HepG2 (cell line): ENCODE data around the gene GGT7. TPM values are rescaled to one million over a fixed set of nuclear protein-coding genes. Genes with fewer than 3 reads are reported as not detected.

ENCODE experiments used
- ATAC-seq: fragments of 200-7000 bp; cut with Tn5 transposase; 3 replicates; pipeline ENCODE4 v1.9.1; 2020; ENCODE audit warnings: mild to moderate bottlenecking, moderate library complexity
- BruUV-seq: library from RNA; stranded (reverse); fragments of 400-500 nt; replicated peaks from 2 replicates; lab custom pipeline; 2021; lab: Mats Ljungman, UMichigan
- CTCF ChIA-PET: fragments of 300-600 bp; formaldehyde crosslinking; extraction: SDS; loops from one replicate; lab custom pipeline; 2021; ENCODE audit warnings: low total read pairs, inconsistent platforms, low intra/inter-chr PET ratio; lab: Yijun Ruan, JAX
- POLR2A ChIA-PET: fragments of 350-600 bp; sonication (Branson Sonifier 250); formaldehyde crosslinking; loops from one replicate; lab custom pipeline; 2020; ENCODE audit warnings: antibody characterized with exemption, inconsistent platforms; lab: Yijun Ruan, JAX
- DNase-seq: peaks from one replicate; pipeline ENCODE4 v3.0.0-alpha.2; 2015; ENCODE audit warnings: low spot score
- FAIRE-seq: peaks from 3 replicates; lab custom pipeline; 2011; peaks lifted over from hg19 to GRCh38; lab: Jason Lieb, UNC
- H2AFZ ChIP-seq: one replicate; pipeline ENCODE4 v1.6.1; 2011; ENCODE audit warnings: low read length, inconsistent platforms
- H3K27ac ChIP-seq: fragments of 300-600 bp; 3 replicates; pipeline ENCODE4 v1.8.0; 2011; ENCODE audit warnings: mixed run types, mild to moderate bottlenecking, mixed read lengths, low read length, inconsistent platforms; ENCODE audit not compliant: insufficient read depth; ENCODE audit errors: extremely low read length
- H3K27me3 ChIP-seq, 2 experiments: fragments of 200-600 bp in 1 of 2; 2 replicates in 1 of 2; 3 replicates in 1 of 2; pipeline versions ENCODE4 v1.6.0 to v1.8.0; 2011; ENCODE audit warnings: low read length in 2 of 2, mild to moderate bottlenecking in 2 of 2, moderate library complexity in 2 of 2, inconsistent platforms in 1 of 2; ENCODE audit not compliant: insufficient read depth in 2 of 2, control insufficient read depth in 1 of 2
- H3K36me3 ChIP-seq, 2 experiments: fragments of 200-600 bp in 1 of 2; replicated peaks in 1 of 2; 2 replicates in 1 of 2; 3 replicates in 1 of 2; pipeline versions ENCODE4 v1.5.1 to v1.8.0; 2011; ENCODE audit warnings: low read length in 2 of 2, inconsistent platforms in 1 of 2; ENCODE audit not compliant: insufficient read depth in 2 of 2, control insufficient read depth in 1 of 2
- H3K4me1 ChIP-seq: 2 replicates; pipeline ENCODE4 v1.5.1; 2012; ENCODE audit warnings: low read length, inconsistent platforms; ENCODE audit not compliant: insufficient read depth
- H3K4me2 ChIP-seq: 2 replicates; pipeline ENCODE4 v1.6.0; 2011; ENCODE audit warnings: low read depth, low read length, inconsistent platforms
- H3K4me3 ChIP-seq, 3 experiments: fragments of 200-600 bp in 1 of 3; sonication (generic), shearing (Covaris generic) in 1 of 3; replicated peaks in 1 of 3; 2 replicates each; pipeline ENCODE4 v1.5.1; 2011 to 2016; ENCODE audit warnings: low read length in 3 of 3, inconsistent platforms in 2 of 3, low read depth in 2 of 3, mild to moderate bottlenecking in 2 of 3, control low read depth in 1 of 3, mixed read lengths in 1 of 3; ENCODE audit not compliant: insufficient read depth in 1 of 3
- H3K79me2 ChIP-seq: one replicate; pipeline ENCODE4 v1.6.1; 2011; ENCODE audit warnings: low read length, inconsistent platforms; ENCODE audit not compliant: insufficient read depth
- H3K9ac ChIP-seq: 2 replicates; pipeline ENCODE4 v1.6.0; 2011; ENCODE audit warnings: mild to moderate bottlenecking, low read depth, low read length, inconsistent platforms; ENCODE audit not compliant: insufficient read depth
- H3K9me3 ChIP-seq: 2 replicates; pipeline ENCODE4 v1.5.1; 2012; ENCODE audit warnings: mild to moderate bottlenecking, low read length
- H4K20me1 ChIP-seq: 2 replicates; pipeline ENCODE4 v1.6.0; 2011; ENCODE audit warnings: inconsistent platforms, mild to moderate bottlenecking, low read length, moderate library complexity; ENCODE audit not compliant: insufficient read depth
- AGO2 ChIP-seq: fragments of 200-400 bp; formaldehyde crosslinking; optimal IDR thresholded peaks from 2 replicates; pipeline ENCODE3; 2017; ENCODE audit warnings: mild to moderate bottlenecking, low read depth, low read length, moderate library complexity
- ARHGAP35 ChIP-seq: sonication (generic); formaldehyde crosslinking; IDR thresholded peaks from 2 replicates; pipeline ENCODE4 v1.9.0; 2022; ENCODE audit warnings: mild to moderate bottlenecking, inconsistent platforms, moderate library complexity, missing genetic modification reagents, borderline replicate concordance
- DZIP1 ChIP-seq: sonication (generic); formaldehyde crosslinking; IDR thresholded peaks from 2 replicates; pipeline ENCODE4 v1.5.0; 2020; ENCODE audit warnings: mild to moderate bottlenecking, missing genetic modification reagents
- HNRNPLL ChIP-seq: fragments of 200-400 bp; formaldehyde crosslinking; IDR thresholded peaks from 2 replicates; pipeline ENCODE4 v1.6.1; 2017; ENCODE audit warnings: mild to moderate bottlenecking, low read depth, low read length; ENCODE audit not compliant: poor library complexity, severe bottlenecking
- PCBP2 ChIP-seq: fragments of 200-400 bp; formaldehyde crosslinking; optimal IDR thresholded peaks from 2 replicates; pipeline ENCODE3; 2018; ENCODE audit warnings: low read length, low read depth; ENCODE audit not compliant: poor library complexity, severe bottlenecking
- SMARCE1 ChIP-seq: fragments of 450-650 bp; IDR thresholded peaks from 2 replicates; pipeline ENCODE4 v1.6.1; 2017; ENCODE audit warnings: borderline replicate concordance
- SRSF1 ChIP-seq: fragments of 200-400 bp; formaldehyde crosslinking; optimal IDR thresholded peaks from 2 replicates; pipeline ENCODE3; 2017; ENCODE audit warnings: mild to moderate bottlenecking, low read depth, low read length, moderate library complexity
- U2AF2 ChIP-seq: fragments of 200-400 bp; formaldehyde crosslinking; IDR thresholded peaks from 2 replicates; pipeline ENCODE4 v1.6.1; 2017; ENCODE audit warnings: low read depth, mild to moderate bottlenecking, low read length
- ZNF616 ChIP-seq: sonication (generic); formaldehyde crosslinking; IDR thresholded peaks from 2 replicates; pipeline ENCODE4 v1.5.0; 2020; ENCODE audit warnings: low read depth, mild to moderate bottlenecking, missing genetic modification reagents
- WGBS: methylation state at CpG from one replicate; pipeline ENCODE4 v1.1.6; 2017; ENCODE audit warnings: low lambda C conversion rate; 5-methylcytosine and 5-hydroxymethylcytosine counted together
- in situ Hi-C: cut with HindIII; loops from 2 replicates; pipeline ENCODE4 v1.10.0; 2017; ENCODE audit warnings: low pct_unique_long_range_greater_than_20kb; ENCODE audit not compliant: extremely low pct_ligation_motif_present
- intact Hi-C: fragments of 100-400 bp; cut with micrococcal nuclease; formaldehyde crosslinking; loops from one replicate; pipeline ENCODE4 v1.10.0; 2022; ENCODE audit not compliant: unreplicated experiment
- polyA plus RNA-seq, 8 experiments: library from polyadenylated mRNA; depleted of rRNA in 3 of 8; stranded (reverse) in 7 of 8; unstranded in 1 of 8; fragments of >200 nt; fragmentation: Illumina TruSeq in 4 of 8; extraction: Trizol in 4 of 8; gene quantifications; 2 replicates each; pipeline versions ENCODE4 v1.2.1 to v1.2.3, GENCODE V29; 2011 to 2016; ENCODE audit warnings: low read depth in 4 of 8, missing spikeins in 1 of 8, mixed read lengths in 1 of 8; ENCODE audit not compliant: insufficient read depth in 1 of 8
- total RNA-seq, 5 experiments: library from RNA; depleted of rRNA; stranded (reverse); fragments of >200 nt; fragmentation: Illumina TruSeq; extraction: Trizol; gene quantifications; 2 replicates each; pipeline ENCODE4 v1.2.3, GENCODE V29; 2016; ENCODE audit warnings: low read depth in 1 of 5

GGT7 gene
- total and polyA plus RNA-seq, 2 of the 13 experiments (the other 11 are each of a cell fraction or from before 2014, with no cell fraction given) = 6.6 to 23.0 TPM

GRCh38 chr20:34863421-34863965 is 9.2 kb downstream of the GGT7 start:
- Histone ChIP-seq H3K4me1 (no peaks in the 10 kb centered on the region), H3K9me3 (no peaks in the 10 kb centered on the region), H3K36me3 (peaks cover 7 to 17% of the 10 kb centered on the region in 2 experiments; a peak in 3 of 5 replicates), H4K20me1 (no peaks in the 10 kb centered on the region), H3K4me2 (no peak overlapping the region), H3K27me3 (no peaks in the 10 kb centered on the region), H2AFZ (no peak overlapping the region), H3K4me3 (no peak overlapping the region), H3K79me2 (no peaks in the 10 kb centered on the region), H3K27ac (no peak overlapping the region), H3K9ac (no peak overlapping the region)
- TF ChIP-seq DZIP1 (CRISPR knock-in tag) (0 out of 2 replicates have a peak, but pooled peaks have one; percentile 41), SRSF1 (no peak), AGO2 (peak; percentile 15)
- POLR2A ChIA-PET = interaction anchor here (0.6 kb wide), 1 partner anchor 17 kb away, joined by 4 read pairs; no protein-coding TSS in a partner anchor
- ATAC-seq (no peak; the same call in 1 of the 3 replicates), DNase-seq (no peak), FAIRE-seq (no peak)
- over 99% methylated on average over 32 of the region's 32 CpGs for whole genome bisulfite sequencing
- CTCF ChIA-PET = no interaction called here
- in situ Hi-C loops (no loop called here), intact Hi-C loops (no loop called here)
- BruUV-seq = no TSS peak

GRCh38 chr20:34862724-34863123 is 9.9 kb downstream of the GGT7 start:
- peaks cover 7 to 22% of the 10 kb centered on the region in 2 experiments; a peak in 3 of 5 replicates for H3K36me3 ChIP-seq
- WGBS = 93% methylated on average over 12 of the region's 12 CpGs
- DNase-seq (no peak), ATAC-seq (no peak), FAIRE-seq (no peak)
- no peak overlapping the region for H3K4me3 ChIP-seq
- no peaks in the 10 kb centered on the region for H3K79me2 ChIP-seq
- H3K27ac ChIP-seq = no peak overlapping the region
- H3K4me1 ChIP-seq = no peaks in the 10 kb centered on the region
- H2AFZ ChIP-seq = no peak overlapping the region
- in situ Hi-C loops = no loop called here
- H3K9me3 ChIP-seq = no peaks in the 10 kb centered on the region
- ChIA-PET CTCF (no interaction called here), POLR2A (interaction anchor here (0.6 kb wide), 1 partner anchor 17 kb away, joined by 4 read pairs; no protein-coding TSS in a partner anchor)
- BruUV-seq = no TSS peak
- no peak overlapping the region for H3K4me2 ChIP-seq
- no peak overlapping the region for H3K9ac ChIP-seq
- no peaks in the 10 kb centered on the region for H4K20me1 ChIP-seq
- no peaks in the 10 kb centered on the region for H3K27me3 ChIP-seq
- TF ChIP-seq HNRNPLL (no peak), ZNF616 (CRISPR knock-in tag) (no peak), SMARCE1 (no peak), PCBP2 (peak; percentile 49), AGO2 (peak; percentile 11), ARHGAP35 (CRISPR knock-in tag) (no peak), U2AF2 (no peak)
- intact Hi-C loops = no loop called here
